GM12875 (cell line): ENCODE measurements around the gene POU5F1.
"Not testable (repeated sequence)": the region's sequence is repeated elsewhere in the genome, so short reads cannot be mapped to it uniquely, and the experiment has no call there.

Experiments
- H3K4me3 ChIP-seq: one replicate; pipeline ENCODE4 v1.5.1; 2011; ENCODE audit warnings: low read depth, low read length, control low read depth
- CTCF ChIP-seq: IDR thresholded peaks from 2 replicates; pipeline ENCODE4 v1.5.1; 2011; ENCODE audit warnings: low read depth, mild to moderate bottlenecking, control low read depth, inconsistent platforms, low read length, moderate library complexity, borderline replicate concordance; ENCODE audit not compliant: insufficient read depth

The POU5F1 gene

GRCh38 chr6:31194061-31194834 is 23.8 kb upstream of the POU5F1 start:
- no peak for TF ChIP-seq CTCF
- H3K4me3 ChIP-seq = no peak overlapping the region

- no peak for TF ChIP-seq CTCF
- H3K4me3 ChIP-seq = no peak overlapping the region
Measured at GRCh38 chr6:31193206-31193605, 22.7 kb upstream of the POU5F1 start.

- TF ChIP-seq CTCF = peak; percentile 50; the same call in 1 of the 2 replicates
- H3K4me3 ChIP-seq = not testable (repeated sequence)
Measured at GRCh38 chr6:31192431-31193105, 22.1 kb upstream of the POU5F1 start.

- H3K4me3 ChIP-seq = no peak overlapping the region
- no peak for TF ChIP-seq CTCF
Measured at GRCh38 chr6:31190488-31190887, 20.0 kb upstream of the POU5F1 start.

GRCh38 chr6:31189223-31189622 is 18.7 kb upstream of the POU5F1 start:
- H3K4me3 ChIP-seq = not testable (repeated sequence)

- H3K4me3 ChIP-seq = no peak overlapping the region
- no peak for TF ChIP-seq CTCF
Measured at GRCh38 chr6:31187780-31188194, 17.3 kb upstream of the POU5F1 start.

GRCh38 chr6:31186052-31186734 is 15.7 kb upstream of the POU5F1 start:
- H3K4me3 ChIP-seq = no peak overlapping the region
- TF ChIP-seq CTCF = no peak

- H3K4me3 ChIP-seq = not testable (repeated sequence)
Measured at GRCh38 chr6:31185695-31186051, 15.2 kb upstream of the POU5F1 start.

- not testable (repeated sequence) for H3K4me3 ChIP-seq
Measured at GRCh38 chr6:31183859-31184258, 13.4 kb upstream of the POU5F1 start.

- H3K4me3 ChIP-seq = not testable (repeated sequence)
Measured at GRCh38 chr6:31183287-31183686, 12.8 kb upstream of the POU5F1 start.
